Mucosa of rectum (tissue), 2 donors: Measurements from ENCODE around the gene SLC6A19.

Experiments used
- H3K27ac ChIP-seq, 2 donors: one replicate each; pipeline ENCODE4 v1.7.0; 2013; ENCODE audit warnings: inconsistent platforms in 2 of 2, low read depth in 2 of 2, low read length in 2 of 2
- H3K27me3 ChIP-seq, 2 donors: one replicate each; pipeline ENCODE4 v1.7.0; 2013; ENCODE audit warnings: low read length in 2 of 2; ENCODE audit not compliant: control insufficient read depth in 2 of 2, insufficient read depth in 2 of 2
- H3K36me3 ChIP-seq, 2 donors: one replicate each; pipeline ENCODE4 v1.7.0; 2013; ENCODE audit warnings: low read length in 2 of 2; ENCODE audit not compliant: control insufficient read depth in 2 of 2, insufficient read depth in 2 of 2
- H3K4me1 ChIP-seq, 2 donors: one replicate each; pipeline ENCODE4 v1.7.0; 2013; ENCODE audit warnings: low read length in 2 of 2, mild to moderate bottlenecking in 1 of 2; ENCODE audit not compliant: control insufficient read depth in 2 of 2, insufficient read depth in 2 of 2
- H3K4me3 ChIP-seq, 2 donors: one replicate each; pipeline ENCODE4 v1.7.0; 2013; ENCODE audit warnings: low read length in 2 of 2
- H3K9ac ChIP-seq, 2 donors: one replicate each; pipeline ENCODE4 v1.7.0; 2013; ENCODE audit warnings: low read length in 2 of 2, low read depth in 1 of 2, mild to moderate bottlenecking in 1 of 2
- H3K9me3 ChIP-seq, 2 donors: one replicate each; pipeline ENCODE4 v1.7.0; 2013; ENCODE audit warnings: low read length in 2 of 2; ENCODE audit not compliant: control insufficient read depth in 2 of 2
- donor health status: healthy.
- donor health status: Normal muscosa, but diverticular disease.

Gene SLC6A19

DNA sequence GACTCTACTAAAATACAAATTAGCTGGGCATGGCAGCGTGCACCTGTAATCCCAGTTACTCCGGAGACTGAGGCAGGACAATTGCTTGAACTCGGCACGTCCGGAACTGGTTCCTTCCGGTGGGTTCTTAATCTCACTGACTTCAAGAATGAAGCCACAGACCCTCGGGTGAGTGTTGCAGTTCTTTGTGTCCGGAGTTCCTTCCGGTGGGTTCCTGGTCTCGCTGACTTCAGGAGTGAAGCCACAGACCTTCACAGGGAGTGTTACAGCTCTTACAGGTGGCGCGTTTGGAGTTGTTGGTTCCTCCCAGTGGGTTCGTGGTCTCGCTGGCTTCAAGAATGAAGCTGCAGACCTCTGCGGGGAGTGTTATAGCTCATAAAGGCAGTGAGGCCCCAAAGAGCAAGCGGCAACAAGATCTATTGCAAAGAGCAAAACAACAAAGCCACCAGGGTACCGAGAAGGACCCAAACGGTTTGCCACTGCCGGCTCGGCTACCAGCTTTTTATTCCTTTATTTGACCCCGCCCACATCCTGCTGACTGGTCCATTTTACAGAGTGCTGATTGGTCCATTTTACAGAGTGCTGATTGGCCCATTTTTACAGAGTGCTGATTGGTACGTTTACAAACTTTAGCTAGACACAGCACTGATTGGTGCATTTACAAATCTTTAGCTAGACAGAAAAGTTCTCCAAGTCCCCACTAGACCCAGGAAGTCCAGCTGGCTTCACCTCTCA lies 28.6 kb upstream of the SLC6A19 start:
- H3K9me3 ChIP-seq = no peaks in the 10 kb centered on the region
- H3K36me3 ChIP-seq = no peaks in the 10 kb centered on the region
- no peak overlapping the region for H3K9ac ChIP-seq

DNA sequence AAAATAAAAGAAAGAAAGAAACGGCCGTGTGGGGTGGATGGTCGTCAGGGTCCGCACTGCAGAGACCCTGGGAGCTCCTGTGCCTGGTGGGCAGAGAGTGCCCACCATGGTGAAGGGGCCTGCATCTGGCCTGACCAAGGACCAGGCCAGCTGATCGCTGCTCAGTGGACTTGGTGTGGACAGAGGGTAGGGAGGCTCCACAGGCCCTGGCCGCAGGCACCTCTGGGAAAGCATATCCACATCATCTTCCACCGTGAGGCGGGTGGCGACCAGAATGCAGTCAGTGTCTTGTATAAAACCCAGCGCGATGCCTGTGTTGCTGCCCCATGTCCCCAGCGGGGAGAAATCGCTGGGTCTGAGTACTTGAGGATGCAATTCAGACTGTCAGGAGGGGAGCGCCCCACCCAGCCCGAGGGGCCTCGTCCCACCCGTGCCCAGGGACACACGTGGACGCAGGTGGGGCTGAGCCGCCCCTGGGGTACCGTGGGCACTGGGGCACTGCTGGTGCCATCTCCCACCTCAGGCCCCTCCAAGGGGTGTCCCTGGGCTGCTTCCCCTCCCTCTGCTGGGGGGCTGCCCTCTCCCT lies 27.8 kb upstream of the SLC6A19 start:
- Histone ChIP-seq H3K9ac (no peak overlapping the region), H3K27ac (no peak overlapping the region), H3K4me1 (peaks cover 0 to 2% of the 10 kb centered on the region in 2 donors), H3K4me3 (no peak overlapping the region), H3K9me3 (no peaks in the 10 kb centered on the region), H3K36me3 (no peaks in the 10 kb centered on the region), H3K27me3 (no peaks in the 10 kb centered on the region)

More for the DNA sequence above, 28.6 kb upstream of the SLC6A19 start:
- H3K27ac ChIP-seq = no peak overlapping the region
- no peak overlapping the region for H3K4me3 ChIP-seq
- peaks cover 3 to 4% of the 10 kb centered on the region in 2 donors for H3K4me1 ChIP-seq
- peaks cover 0 to under 1% of the 10 kb centered on the region in 2 donors for H3K27me3 ChIP-seq

DNA sequence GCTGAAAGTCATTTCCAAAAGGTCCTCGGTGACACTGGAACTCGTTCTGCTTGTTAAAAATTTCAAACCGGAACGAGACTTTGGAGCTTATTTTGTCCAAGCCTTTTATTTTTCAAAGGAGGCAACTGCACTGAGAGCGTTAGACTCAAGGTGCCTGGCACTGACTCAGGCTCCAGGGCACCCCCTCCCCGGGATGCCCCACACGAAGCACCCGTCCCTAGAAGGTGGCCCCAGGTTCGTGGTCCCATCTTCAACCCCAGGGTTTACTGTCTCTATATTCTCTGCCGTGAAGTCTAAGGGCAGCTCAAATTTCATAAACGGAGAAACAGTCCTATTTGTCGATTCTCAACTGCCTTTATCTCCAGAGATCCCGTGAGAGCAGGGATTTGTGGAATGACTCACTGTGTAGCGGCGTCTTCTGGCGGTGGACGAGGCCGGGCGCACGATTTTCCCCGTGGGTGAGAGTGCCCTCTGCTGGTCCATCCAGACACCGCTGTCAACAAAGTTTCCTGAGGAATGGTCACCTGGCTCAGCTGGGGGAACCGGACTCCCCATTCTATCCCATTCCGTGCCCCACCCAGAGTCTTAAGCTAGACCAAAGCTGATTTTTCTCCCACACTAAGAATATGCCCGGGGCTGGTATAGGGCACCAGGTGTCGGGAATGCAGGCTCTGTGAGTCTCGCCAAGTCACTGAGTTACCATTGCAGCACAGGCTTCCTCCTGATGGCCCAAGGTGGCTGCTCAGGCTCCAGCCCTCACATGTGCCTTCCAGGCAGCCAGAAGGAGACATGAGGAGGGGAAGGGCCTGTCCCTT lies 27.1 kb upstream of the SLC6A19 start:
- Histone ChIP-seq H3K9me3 (no peaks in the 10 kb centered on the region), H3K27me3 (no peaks in the 10 kb centered on the region), H3K27ac (no peak overlapping the region), H3K36me3 (no peaks in the 10 kb centered on the region), H3K4me1 (peaks cover 0 to 2% of the 10 kb centered on the region in 2 donors), H3K4me3 (no peak overlapping the region), H3K9ac (no peak overlapping the region)

DNA sequence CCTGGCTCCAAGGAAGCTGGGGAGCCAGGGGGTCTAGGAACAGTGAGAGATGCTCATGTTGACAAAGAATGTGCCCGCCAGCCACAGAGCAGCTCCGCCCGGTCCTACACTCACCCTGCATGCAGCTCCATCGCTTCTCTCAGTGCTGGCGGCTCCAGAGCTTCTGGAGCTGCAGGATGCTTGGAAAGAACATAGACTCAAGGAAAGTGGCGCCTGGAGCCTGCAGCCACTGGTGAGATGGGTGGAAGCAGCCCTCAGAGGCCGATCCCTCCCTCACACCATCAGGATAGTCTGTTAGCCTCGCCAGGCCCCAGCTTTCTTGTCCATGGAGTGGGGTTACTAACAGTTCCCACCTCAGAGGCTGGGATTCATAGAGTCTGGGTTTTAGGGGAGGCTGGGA lies 26.4 kb upstream of the SLC6A19 start:
- Histone ChIP-seq H3K27me3 (no peaks in the 10 kb centered on the region), H3K4me3 (no peak overlapping the region), H3K9ac (no peak overlapping the region), H3K9me3 (no peaks in the 10 kb centered on the region), H3K4me1 (peaks cover 0 to 2% of the 10 kb centered on the region in 2 donors), H3K36me3 (no peaks in the 10 kb centered on the region), H3K27ac (no peak overlapping the region)

DNA sequence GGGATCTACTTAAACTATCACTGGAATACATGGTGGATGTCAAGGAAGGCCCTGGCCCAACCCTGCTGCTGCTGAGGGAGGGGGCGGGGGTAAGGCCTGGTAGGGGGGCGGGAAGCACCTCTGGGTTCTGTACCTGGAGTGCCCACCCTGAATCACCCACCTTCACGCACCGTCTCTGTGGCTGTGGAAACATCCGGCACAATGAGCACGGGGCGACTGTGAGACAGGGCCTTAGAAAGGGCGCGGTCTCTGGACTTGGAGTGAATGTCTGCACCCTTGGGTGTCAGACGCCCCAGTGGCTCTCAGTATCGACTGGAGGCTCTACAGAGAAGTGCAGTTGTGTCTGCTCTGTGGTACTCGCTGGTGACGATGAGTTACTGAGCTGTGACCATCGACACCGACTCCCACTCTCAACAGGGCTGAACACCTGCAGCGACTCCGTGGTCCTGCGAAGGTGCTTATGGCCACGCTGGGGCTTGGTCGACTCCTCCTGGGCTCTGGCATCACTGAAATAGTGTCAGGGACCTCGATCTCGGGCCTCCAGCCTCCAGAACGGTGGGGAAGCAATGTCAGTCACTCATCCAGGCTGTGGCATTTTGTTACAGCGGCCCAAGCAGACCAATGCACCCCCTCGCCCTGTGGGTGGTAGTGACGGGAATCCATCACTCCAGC lies 25.5 kb upstream of the SLC6A19 start:
- H3K4me3 ChIP-seq = no peak overlapping the region
- no peak overlapping the region for H3K9ac ChIP-seq
- H3K27me3 ChIP-seq = no peaks in the 10 kb centered on the region
- H3K36me3 ChIP-seq = no peaks in the 10 kb centered on the region
- H3K9me3 ChIP-seq = no peaks in the 10 kb centered on the region
- H3K27ac ChIP-seq = no peak overlapping the region
- peaks cover 0 to 4% of the 10 kb centered on the region in 2 donors for H3K4me1 ChIP-seq

DNA sequence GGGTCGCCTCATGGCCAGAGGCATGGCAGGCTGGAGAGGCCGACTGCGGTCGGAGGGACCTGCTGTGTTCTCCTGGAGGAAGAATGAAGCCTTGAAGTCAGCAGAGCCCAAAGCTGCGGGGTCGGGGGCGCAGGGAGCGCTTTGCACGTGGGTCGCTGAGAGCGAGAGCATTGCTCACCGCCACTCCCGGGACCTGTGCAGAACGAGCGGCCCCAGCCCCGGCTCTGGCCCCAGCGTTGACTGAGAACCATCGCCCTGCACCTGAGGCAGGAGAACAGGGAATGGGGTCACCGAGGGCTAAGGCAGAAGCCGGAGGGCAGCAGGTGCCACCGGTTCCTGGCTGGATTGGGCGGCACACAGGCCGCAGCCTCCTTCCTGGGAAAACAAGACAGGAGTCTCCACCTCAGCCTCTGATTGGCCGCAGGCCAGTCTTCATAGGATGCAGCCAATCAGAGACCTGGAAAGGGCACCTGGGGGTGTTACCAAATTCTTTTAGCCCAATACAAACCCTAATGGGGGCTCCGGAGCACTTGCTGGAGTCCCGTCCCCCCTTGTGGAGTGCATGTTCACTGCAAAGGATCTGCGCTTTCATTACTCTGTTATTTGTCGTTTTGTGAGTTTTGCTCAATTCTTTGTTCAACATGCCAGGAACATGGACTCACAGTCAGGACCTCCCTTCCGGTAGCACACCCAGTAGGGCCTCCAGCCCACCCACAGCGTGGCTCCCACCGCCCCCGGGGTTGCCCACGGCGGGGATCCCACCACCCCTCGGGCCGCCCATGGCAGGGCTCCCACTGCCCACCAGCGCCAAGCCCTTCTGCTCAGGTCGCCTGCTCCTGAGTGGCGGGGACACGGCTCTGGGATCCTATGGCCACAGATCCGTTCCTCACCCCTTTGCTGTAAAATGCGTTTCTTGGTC lies 24.7 kb upstream of the SLC6A19 start:
- H3K27me3 ChIP-seq = no peaks in the 10 kb centered on the region
- no peaks in the 10 kb centered on the region for H3K36me3 ChIP-seq
- no peaks in the 10 kb centered on the region for H3K9me3 ChIP-seq
- peaks cover 3 to 11% of the 10 kb centered on the region in 2 donors for H3K4me1 ChIP-seq
- H3K27ac ChIP-seq = no peak overlapping the region
- no peak overlapping the region for H3K9ac ChIP-seq
- H3K4me3 ChIP-seq = no peak overlapping the region

DNA sequence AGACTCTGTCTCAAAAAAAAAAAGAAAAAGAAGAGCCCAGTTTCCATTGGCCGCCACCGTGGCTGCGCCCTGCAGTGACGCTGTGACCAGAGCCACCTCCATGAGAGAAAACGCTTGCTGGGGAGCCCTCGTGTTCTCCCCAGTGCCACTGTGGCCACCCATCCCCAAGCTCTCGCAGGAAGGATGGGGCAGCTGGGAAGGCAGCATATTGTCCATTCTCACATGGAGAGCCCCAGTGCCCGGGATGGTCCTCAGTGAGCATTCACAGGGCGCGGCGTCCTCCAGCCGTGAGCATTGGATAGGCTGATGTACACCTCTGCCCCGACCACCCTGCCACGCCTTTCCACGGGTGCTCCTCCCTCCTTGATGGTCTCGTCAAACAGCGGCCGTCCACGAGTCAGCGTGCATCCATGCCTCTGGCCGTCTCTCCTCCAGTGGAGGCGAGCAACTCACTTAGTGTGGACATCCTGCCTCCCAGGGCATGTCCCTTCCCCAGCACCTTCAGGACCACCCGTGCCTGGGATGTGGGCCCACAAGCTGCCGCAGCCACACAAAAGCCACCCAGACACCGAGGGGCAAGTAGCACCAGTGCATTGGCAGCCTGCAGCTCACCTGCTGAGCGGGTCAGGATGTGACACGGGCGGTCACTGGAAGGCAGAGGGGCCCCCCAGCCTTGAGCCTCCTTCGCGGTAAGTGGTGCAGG lies 23.4 kb upstream of the SLC6A19 start:
- no peak overlapping the region for H3K4me3 ChIP-seq
- H3K9me3 ChIP-seq = no peaks in the 10 kb centered on the region
- no peak overlapping the region for H3K9ac ChIP-seq
- H3K36me3 ChIP-seq = no peaks in the 10 kb centered on the region
- H3K4me1 ChIP-seq = peaks cover 10 to 22% of the 10 kb centered on the region in 2 donors
- no peak overlapping the region for H3K27ac ChIP-seq
- no peaks in the 10 kb centered on the region for H3K27me3 ChIP-seq

DNA sequence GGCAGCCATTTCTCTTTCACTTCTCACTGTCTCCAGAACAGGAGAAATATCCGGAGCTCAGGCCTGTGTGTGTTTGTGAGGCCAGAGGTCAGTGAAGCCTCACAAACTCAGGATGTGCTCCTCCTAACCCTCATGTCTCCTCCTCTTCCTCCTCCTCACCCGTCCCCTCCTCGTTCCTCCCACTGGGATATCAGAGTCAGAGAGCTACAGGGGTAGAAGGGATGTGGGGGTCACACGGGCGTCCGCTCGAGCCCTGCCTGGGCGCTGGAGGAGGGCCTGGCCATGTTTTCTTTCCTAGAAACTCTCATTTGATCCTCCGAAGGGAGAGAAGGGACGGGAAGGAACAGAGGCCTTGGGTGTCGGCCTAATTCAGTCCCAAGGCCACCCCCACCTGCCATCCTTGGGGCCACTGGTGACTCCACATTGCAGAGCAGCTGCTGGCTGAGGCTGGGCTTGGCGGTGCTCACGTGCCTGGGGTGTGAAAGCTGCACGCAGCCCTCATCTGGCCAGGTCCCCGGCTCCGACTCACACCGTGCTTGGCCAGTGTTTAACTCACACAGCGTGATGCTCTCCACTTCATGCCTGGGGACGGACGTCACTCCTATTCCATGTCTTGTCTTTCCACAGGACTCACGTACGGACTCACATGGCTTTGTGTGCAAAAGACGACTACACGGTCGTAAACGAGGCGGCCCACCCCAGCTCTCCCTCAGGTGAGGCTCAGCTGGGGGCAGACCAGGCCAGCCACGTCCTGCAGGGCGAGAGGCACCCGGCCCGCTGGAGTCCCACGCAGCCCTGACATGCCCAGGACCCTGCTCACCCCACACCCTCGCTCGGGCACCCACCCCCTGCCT lies 22.6 kb upstream of the SLC6A19 start:
- Histone ChIP-seq H3K36me3 (no peaks in the 10 kb centered on the region), H3K4me3 (no peak overlapping the region), H3K27me3 (no peaks in the 10 kb centered on the region), H3K27ac (no peak overlapping the region), H3K4me1 (peaks cover 15 to 29% of the 10 kb centered on the region in 2 donors), H3K9ac (no peak overlapping the region), H3K9me3 (no peaks in the 10 kb centered on the region)
